Glutamatergic neuron (in vitro differentiated cells): ENCODE measurements around the gene LDLRAD4. TPM values are rescaled to one million over a fixed set of nuclear protein-coding genes. Genes with fewer than 3 reads are reported as not detected.

ENCODE experiments used
- DNase-seq: peaks from one replicate; pipeline ENCODE4 v3.0.0; 2022
- H3K27ac Mint-ChIP-seq: one replicate; pipeline ENCODE4 v1.8.0; 2020; ENCODE audit warnings: mild to moderate bottlenecking, mixed read lengths, inconsistent platforms; ENCODE audit not compliant: unreplicated experiment
- H3K27me3 Mint-ChIP-seq: one replicate; pipeline ENCODE4 v1.8.0; 2020; ENCODE audit warnings: mild to moderate bottlenecking, moderate library complexity, mixed read lengths, inconsistent platforms; ENCODE audit not compliant: unreplicated experiment
- H3K36me3 Mint-ChIP-seq: one replicate; pipeline ENCODE4 v1.8.0; 2020; ENCODE audit warnings: mild to moderate bottlenecking, mixed read lengths, inconsistent platforms; ENCODE audit not compliant: unreplicated experiment
- H3K4me1 Mint-ChIP-seq: one replicate; pipeline ENCODE4 v1.8.0; 2020; ENCODE audit warnings: mild to moderate bottlenecking, low read depth, mixed read lengths, inconsistent platforms; ENCODE audit not compliant: unreplicated experiment
- H3K4me3 Mint-ChIP-seq: one replicate; pipeline ENCODE4 v1.8.0; 2020; ENCODE audit warnings: mild to moderate bottlenecking, mixed read lengths, inconsistent platforms; ENCODE audit not compliant: unreplicated experiment
- H3K9me3 Mint-ChIP-seq: one replicate; pipeline ENCODE4 v1.8.0; 2020; ENCODE audit warnings: mild to moderate bottlenecking, moderate library complexity, mixed read lengths, inconsistent platforms; ENCODE audit not compliant: unreplicated experiment
- total RNA-seq: library from RNA; stranded (reverse); fragmentation: NEBNext Ultra II Directional; extraction: Animal tissue kit (Norgen Biotek cat#: 25700); gene quantifications from one replicate; pipeline ENCODE4 v1.2.1, GENCODE V29; 2021; ENCODE audit not compliant: unreplicated experiment
- TF ChIP-seq, protein P1 (sequence below): fragments of 200-600 bp; sonication (generic); IDR thresholded peaks from one replicate; pipeline ENCODE4 v1.5.0; 2021; ENCODE audit not compliant: partially characterized antibody, unreplicated experiment

The LDLRAD4 gene
- total RNA-seq, 1 donor from 2014 or later: 0.29 TPM

DNA sequence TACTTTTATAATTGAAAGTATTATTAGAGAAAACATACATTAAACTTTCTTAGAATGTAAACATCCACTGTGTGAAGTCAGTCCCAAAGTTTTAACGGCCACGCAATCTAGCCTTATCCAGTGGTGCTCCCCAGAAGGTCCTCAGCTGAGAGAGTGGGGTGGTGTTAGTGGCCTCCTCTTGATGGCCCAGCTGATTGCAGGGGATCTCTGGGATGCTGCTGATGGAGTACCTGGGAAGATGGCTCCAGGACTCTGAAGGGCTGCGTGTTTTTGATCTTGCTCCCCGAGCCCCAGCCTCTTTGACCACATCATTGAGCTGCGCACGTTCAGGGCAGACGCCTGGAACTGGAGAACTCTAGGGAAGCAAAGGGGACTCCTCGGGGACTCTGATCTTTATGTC, 326.4 kb downstream of the LDLRAD4 start:
- Mint-ChIP-seq H3K27ac (no peak overlapping the region), H3K4me3 (no peak overlapping the region), H3K27me3 (peaks cover 3% of the 10 kb centered on the region), H3K36me3 (peaks cover under 1% of the 10 kb centered on the region), H3K9me3 (no peaks in the 10 kb centered on the region), H3K4me1 (no peaks in the 10 kb centered on the region)
- no peak for DNase-seq
- TF ChIP-seq, protein P1, sequence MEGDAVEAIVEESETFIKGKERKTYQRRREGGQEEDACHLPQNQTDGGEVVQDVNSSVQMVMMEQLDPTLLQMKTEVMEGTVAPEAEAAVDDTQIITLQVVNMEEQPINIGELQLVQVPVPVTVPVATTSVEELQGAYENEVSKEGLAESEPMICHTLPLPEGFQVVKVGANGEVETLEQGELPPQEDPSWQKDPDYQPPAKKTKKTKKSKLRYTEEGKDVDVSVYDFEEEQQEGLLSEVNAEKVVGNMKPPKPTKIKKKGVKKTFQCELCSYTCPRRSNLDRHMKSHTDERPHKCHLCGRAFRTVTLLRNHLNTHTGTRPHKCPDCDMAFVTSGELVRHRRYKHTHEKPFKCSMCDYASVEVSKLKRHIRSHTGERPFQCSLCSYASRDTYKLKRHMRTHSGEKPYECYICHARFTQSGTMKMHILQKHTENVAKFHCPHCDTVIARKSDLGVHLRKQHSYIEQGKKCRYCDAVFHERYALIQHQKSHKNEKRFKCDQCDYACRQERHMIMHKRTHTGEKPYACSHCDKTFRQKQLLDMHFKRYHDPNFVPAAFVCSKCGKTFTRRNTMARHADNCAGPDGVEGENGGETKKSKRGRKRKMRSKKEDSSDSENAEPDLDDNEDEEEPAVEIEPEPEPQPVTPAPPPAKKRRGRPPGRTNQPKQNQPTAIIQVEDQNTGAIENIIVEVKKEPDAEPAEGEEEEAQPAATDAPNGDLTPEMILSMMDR: no peak

DNA sequence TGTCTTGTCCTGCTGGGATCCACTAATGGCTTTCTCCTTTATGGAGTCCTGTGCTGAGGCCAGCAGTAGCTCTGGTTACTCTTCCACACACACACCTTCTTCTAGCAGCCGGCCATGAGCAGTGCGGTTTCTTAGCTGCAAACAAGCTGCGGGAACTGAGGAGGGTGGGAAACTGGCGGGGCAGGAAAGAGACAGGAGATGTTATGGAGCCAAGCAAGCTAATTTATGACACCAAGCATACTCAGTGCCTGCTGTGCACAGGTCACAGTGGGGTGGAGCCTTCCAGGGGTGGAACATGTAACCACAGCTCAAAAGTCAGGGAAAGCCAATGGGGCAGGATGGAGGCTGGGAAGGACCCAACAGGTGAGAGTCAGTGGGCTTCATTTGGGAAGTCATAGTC, 327.0 kb downstream of the LDLRAD4 start:
- TF ChIP-seq, protein P1: no peak
- Mint-ChIP-seq H3K4me3 (no peak overlapping the region), H3K27ac (no peak overlapping the region), H3K27me3 (peaks cover 3% of the 10 kb centered on the region), H3K4me1 (no peaks in the 10 kb centered on the region), H3K9me3 (no peaks in the 10 kb centered on the region), H3K36me3 (peaks cover 6% of the 10 kb centered on the region)
- no peak for DNase-seq

GRCh38 chr18:13545955-13546354, 327.4 kb downstream of the LDLRAD4 start:
- Mint-ChIP-seq H3K27me3 (peaks cover 3% of the 10 kb centered on the region), H3K27ac (no peak overlapping the region)
- TF ChIP-seq, protein P1: no peak

DNA sequence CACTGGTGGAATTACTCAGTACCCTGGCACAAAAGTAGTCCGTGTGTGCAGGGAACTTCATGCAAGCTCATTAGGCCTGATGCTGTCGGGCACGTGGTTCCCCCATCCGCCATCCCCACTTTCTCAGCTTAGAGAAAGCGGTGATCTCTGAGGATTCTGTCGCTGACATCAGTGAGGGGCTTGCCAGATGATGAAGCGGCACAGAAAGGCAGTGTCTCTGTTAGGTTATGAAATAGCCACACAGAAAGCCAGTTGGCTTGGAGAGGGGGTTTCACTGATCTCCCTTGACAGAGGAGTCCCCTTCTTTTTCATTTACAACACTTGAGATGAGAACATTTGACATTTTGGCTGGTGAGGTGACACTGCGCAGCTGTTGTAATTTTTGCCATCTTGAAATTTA, 328.1 kb downstream of the LDLRAD4 start:
- peaks cover 6% of the 10 kb centered on the region for H3K36me3 Mint-ChIP-seq
- no peaks in the 10 kb centered on the region for H3K4me1 Mint-ChIP-seq
- H3K9me3 Mint-ChIP-seq: no peaks in the 10 kb centered on the region
- H3K4me3 Mint-ChIP-seq: no peak overlapping the region
- no peak overlapping the region for H3K27ac Mint-ChIP-seq
- H3K27me3 Mint-ChIP-seq: peaks cover 3% of the 10 kb centered on the region
- DNase-seq: no peak
- TF ChIP-seq, protein P1: no peak

More at GRCh38 chr18:13545955-13546354, 327.4 kb downstream of the LDLRAD4 start:
- H3K36me3 Mint-ChIP-seq: peaks cover 6% of the 10 kb centered on the region
- no peak overlapping the region for H3K4me3 Mint-ChIP-seq
- H3K4me1 Mint-ChIP-seq: no peaks in the 10 kb centered on the region
- H3K9me3 Mint-ChIP-seq: no peaks in the 10 kb centered on the region
- no peak for DNase-seq

DNA sequence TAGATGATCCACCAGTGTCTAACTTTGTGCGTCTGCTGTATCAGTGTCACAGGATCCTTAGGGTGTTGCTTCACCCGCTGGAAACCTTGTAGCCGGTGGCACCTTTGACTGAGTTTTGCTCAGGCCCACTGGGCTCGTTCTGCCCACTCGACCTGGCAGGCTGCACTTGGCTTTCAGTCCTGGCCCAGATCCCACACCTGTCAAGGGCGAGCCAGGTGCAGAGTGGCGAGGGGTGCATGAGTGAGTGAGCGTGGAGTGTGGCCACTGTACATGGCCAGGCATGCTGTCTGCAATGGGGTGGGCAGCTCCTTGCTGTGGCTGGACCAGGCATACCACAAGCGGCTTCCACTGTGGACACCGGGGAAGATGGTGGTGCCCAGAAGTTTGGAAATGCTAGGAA, 328.8 kb downstream of the LDLRAD4 start:
- Mint-ChIP-seq H3K27me3 (peaks cover 3% of the 10 kb centered on the region), H3K27ac (no peak overlapping the region), H3K4me1 (no peaks in the 10 kb centered on the region), H3K9me3 (no peaks in the 10 kb centered on the region), H3K4me3 (no peak overlapping the region), H3K36me3 (peaks cover 6% of the 10 kb centered on the region)
- DNase-seq: no peak
- TF ChIP-seq, protein P1: no peak
